HG03520 (cell line): Measurements from ENCODE around the gene CDC42BPG.
"Not testable (repeated sequence)": the region's sequence is repeated elsewhere in the genome, so short reads cannot be mapped to it uniquely, and the experiment has no call there.

ENCODE experiments used
- ATAC-seq: cut with Tn5 transposase; IDR thresholded peaks from one replicate; pipeline ENCODE4 v1.9.1; 2021; ENCODE audit warnings: mild to moderate bottlenecking, moderate library complexity; ENCODE audit not compliant: unreplicated experiment

The CDC42BPG gene

DNA sequence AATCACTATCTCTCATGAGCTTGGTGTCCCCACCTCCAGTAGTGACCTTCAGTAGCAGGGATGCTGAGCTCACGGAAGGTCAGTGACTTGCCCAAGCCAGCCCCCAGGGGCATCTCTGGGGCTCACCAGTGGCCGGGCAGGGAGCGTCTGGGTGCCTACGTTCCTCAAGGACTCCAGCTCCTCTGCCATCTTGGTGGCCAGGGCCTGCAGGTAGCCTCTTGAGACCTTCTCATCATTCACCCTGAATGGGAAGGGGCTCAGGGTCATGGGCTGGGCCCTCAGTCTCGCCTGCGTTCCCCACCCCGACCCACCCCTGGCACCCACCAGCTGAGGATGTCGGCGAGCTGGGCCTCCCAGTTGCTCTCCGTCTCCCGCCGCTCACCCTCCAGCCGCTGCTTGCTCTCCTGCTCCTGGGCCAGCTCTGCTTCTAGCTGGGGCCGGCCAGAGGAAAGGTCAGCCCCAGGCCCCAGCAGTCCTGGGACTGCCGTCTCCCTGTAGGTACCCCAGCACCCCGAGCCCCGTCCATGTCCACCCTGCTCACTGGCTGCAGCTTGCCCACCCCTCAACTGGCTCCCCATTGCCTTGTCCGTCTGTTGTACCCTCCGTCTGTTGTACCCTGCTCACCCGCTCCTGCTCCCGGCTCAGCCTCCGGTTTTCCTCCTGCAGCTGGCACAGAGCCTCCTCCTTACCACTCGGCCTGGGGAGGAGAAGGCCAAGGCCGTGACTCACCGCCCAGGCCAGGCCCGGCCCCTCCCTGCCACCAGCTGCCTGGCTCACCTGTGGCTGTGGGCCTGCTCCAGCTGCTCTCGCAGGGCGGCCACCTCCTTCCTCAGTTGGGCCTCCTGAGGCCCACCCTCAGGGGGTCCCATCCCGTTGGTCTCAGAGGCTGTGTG is 9.5 kb downstream of the CDC42BPG start:
- no peak for ATAC-seq

DNA sequence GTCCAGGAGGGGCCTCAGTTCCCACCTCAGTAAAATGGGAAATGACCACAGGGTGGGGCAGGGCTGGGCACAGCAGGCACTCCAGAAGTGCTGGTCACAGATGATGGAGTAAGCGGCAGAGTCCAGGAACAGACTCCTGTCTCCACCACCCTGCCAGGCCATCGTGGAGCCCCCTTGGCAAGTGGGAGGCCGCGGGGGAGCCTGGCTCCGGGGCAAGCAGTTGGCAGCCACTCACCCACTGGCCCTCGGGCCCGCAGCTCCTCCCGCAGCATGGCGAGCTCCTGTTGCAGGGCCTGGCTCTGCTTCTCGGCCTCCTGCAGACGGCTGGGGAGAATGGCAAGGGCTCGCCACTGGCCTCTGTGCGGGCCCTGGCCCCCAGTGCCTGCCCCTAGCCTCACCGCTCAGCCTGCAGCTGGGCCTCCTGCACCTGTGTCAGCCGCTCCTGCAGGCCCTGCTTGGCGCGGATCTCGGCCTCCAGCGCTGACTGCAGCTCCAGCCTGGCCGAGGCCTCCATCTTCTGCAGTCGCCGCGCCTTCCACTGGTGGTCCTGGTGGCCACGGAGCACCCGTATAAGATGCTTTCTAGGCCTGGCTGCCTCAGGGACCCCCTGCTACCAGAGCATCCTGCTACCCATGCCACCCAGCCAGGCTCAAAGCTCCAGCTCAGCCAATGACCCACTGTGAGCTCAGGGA is 10.3 kb downstream of the CDC42BPG start:
- no peak for ATAC-seq

DNA sequence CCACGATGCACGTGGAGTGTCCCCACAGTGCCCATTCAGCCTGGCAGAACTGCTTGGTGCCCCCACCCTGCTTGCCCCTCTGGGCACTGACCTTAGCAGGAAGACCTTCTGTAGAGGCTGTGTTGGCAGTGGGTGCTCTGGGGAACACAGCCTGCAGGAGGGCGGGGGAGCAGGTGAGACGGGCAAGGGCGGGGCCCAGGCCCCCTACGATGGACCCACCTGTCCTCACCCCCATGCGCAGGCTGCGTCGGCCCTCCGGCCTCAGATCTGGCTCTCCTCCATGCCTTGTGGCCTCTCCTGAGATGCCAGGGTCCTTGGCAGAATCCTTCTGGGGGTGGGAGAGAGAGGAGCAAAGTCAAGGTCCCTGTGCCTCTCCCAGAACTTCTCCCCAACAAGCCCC is 10.9 kb downstream of the CDC42BPG start:
- ATAC-seq = no peak

DNA sequence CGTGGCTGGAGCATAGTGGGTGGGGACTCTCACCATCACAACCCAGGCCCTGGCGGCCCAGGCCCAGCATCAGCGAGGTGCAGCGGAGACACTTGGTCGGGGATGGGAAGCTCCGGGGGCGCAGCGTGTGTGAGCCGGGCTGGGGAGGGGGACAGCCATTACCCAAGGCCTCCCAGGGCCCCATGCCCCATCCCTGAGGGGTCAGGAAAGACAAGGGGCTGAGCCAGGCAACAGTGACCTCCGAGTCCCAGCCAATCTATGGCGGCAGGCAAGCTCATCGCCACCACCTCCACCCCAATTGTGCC is 11.3 kb downstream of the CDC42BPG start:
- no peak for ATAC-seq

DNA sequence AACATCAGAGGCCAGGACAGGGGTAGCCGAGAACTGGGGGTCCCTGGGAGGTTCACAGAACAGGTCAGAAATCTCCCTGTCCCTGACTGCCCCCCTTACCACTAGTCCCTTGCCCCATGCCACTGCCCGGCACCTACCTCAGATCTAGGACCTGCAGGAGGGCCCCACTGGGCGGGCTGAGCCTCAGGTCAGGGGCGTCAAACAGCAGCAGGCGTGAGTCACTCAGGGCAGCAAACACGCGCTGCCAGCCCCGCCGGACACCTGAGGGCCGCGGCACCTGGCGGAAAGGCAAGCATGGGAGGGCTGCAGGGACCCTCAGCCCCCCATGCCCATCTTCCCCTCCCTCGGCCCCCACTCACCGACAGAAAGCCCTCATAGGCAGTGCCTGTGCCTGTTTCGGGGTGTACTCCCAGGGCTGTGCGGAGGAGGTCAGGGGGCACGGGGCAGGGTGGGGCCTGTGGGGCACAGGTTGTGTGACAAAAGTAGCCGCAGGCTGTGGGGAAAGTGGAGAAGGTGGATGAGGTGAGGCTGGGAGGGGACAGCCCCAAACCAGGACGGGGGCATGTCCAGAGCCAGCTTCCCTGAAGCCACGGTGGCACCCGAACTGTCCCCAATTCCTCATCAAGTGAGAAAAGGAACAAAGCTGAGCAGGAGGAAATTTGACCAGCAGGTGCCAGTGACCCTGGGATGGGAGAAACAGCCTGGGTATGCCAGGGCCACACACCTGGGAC is 11.8 kb downstream of the CDC42BPG start:
- no peak for ATAC-seq

DNA sequence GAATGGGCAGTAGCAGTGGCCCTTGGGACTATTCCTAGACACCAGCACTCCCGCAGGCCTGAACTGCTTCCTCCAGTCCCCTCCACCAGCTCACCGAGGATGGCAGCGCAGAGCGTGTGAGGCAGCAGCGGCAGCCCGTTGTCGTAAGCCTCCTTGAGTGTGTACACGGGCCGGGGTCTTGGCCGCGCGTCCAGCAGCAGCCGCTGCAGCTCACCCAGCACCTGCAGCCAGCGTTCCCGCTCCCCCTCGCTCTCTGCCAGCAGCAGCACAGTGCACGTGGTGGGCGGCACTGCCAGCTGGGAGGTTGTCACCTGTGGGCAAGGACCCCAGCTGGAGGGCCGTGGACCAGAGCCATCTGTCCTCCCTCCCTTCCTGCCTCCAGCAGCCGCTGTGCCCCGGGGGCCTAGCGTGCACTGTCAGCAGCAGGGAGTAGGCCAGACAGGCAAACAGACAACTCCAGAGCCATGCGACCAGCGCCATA is 13.0 kb downstream of the CDC42BPG start:
- no peak for ATAC-seq

DNA sequence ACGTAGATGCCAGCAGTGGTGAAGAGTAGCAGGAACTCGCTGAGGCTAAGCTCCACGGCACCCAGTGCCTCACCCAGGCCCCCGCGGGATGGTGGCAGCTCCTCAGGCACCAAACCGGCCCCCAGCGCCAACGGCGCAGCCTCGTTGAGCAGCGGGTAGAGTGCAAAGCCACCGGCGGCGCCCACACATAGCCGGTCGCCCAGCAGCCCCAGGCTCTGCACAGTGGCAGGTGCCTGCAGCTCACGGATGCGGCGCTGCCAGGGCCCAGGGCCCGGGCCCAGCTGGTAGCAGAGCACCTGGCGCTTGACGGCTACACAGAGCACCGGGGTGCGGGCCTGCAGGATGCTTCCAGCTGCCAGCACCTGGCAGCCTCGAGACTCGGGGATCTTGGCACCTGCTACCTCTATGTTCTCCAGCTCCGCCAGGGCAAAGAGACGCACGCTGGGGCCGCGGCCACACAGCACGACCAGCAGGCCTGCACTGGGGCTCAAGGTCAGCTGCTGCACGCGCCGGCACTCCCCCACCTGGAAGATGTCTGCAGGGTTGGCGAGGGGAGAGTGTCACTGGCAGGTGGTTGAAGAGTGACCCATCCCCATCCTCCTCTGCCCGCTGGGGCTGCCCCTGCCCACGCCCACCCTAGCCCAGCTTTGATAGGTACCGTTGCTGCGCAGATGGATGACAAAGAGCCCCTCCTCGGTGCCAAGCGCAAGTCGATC is 14.8 kb downstream of the CDC42BPG start:
- ATAC-seq = no peak

DNA sequence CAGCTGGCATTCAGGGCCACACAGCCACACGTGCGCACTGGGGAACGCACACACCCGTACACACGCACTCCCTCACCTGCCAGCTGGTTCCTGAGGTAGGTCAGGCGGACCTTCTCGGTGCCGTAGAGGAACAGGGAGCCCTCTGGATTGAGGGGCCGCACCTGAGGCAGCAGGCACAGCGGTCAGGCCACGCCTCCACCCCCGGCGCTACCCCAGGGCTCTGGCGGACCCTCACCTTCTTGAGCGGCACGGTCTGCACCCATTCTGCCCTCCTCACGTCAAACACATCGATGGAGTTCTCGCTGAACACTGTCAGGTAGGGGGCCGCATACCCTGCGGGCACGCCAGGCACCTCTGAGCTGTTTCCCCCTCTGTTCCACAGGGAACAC is 17.0 kb downstream of the CDC42BPG start:
- ATAC-seq = no peak

DNA sequence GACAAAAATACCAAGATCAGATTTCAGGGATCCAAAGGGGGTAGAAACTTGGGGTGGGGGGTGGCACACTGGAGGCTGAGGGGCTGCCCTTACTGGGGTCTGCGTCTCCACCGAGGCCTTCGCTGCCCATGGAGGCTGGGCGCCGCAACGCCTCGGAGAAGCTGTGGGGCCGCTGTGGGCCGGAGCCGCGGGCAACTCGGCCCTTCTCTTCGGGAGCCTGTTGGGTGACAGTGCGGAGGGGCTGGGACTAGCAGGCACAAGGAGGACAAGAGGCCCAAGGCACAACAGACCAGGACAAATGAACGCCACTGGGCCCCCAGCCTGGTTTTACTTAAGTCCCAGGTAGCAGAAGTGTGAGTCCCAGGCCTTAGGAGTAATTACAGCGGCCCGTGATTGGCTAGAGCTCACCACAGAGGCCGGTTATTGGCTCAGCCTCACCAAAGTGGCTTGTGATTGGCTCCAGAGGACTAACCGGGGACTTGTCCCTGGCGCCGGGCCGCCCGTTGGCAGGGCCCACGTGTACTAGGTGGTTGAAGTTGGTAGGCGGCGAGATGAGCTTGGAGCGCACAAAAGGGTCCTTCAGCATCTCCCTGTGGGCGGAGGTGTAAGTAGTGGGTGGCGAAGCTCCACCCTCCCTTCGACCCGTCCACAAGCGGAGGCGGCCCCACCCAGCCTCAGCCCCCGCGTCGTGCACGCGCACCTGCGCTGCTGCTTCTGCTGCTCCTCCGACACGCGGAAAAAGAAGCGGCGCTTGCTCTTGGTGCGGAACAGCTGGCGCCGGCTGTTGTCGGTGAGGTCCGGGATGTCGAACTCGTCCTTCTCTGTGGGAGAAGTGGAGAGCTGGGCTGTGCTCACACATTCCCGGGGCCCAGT is 17.6 kb downstream of the CDC42BPG start:
- ATAC-seq = no peak

DNA sequence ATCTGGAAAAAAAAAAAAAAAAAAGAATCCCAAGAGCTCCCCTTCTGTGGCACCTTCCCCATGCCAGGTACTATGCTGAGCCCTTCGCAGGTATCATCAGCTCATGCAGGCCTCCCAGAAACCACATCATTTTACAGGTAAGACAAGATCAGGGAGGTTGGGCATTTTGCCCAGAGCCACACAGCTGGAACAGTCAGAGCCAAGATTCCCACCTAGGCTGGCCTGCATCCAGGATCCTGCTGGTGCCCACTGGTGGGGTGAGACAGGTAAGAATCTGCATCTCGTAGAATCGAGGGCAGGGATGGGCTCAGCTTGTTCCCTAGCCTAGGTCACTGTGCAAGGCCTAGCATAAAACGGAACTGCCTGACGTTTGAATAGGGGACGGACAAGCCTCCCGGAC is 18.4 kb downstream of the CDC42BPG start:
- no peak for ATAC-seq

DNA sequence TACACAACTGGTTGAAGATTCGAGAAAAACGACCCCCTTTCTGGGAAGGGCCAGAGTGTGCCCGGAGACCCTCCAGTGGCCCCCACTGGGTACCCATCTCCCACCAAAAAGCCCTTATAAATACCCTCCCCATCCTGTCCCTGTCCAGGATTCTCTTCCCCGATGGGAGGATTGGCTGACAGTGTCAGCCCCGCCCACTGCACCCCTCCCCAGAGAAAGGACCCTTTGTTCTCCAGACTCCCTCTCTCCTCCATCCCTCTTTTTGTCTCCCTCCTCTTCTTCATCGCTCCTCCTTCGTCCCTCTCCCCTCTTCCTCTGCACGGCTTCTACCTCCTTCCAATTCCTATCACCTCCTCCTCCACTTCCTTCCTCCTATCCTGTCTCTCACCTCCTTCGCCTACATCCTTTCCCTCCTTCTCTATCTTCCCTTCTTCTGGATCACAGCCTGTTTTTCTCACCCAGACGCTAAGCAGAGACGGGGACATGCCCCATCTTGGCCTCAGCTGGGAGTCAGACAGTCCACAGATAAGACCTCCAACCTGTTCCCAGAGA is 20.8 kb downstream of the CDC42BPG start:
- ATAC-seq = no peak

DNA sequence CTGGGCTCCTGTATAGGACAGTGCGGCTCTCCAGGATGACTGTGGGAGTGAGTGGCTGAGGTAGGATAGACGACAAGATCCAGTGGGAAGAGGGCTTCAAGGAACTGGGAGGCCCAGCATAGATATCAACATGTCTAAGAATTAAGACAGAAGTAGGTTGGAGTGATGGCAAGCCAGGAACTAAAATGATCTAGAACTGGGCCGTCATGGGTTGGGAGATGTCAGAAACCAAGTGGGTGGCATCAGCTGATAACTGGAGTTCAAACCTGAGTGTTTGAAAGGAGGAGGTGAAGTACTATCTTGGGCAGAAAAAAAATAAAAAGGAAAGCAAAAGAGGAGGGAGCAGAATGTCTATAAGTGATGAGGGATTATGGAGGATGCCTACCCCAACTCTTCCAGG is 27.0 kb downstream of the CDC42BPG start:
- ATAC-seq = no peak

DNA sequence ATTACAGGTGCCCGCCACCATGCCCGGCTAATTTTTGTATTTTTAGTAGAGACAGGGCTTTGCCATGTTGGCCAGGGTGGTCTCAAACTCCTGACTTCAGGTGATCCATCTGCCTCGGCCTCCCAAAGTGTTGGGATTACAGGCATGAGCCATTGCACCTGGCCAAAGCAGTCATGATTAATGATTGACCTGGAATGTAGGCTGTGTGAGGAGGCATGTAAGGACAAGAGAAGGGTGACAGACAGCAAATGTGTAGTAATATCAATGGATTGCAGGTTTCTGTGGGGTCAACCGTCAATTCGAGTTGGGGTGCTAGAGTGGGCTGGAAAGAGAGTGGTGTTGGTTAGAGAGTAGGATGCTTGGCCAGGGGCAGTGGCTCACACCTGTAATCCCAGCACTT is 29.0 kb downstream of the CDC42BPG start:
- not testable (repeated sequence) for ATAC-seq

DNA sequence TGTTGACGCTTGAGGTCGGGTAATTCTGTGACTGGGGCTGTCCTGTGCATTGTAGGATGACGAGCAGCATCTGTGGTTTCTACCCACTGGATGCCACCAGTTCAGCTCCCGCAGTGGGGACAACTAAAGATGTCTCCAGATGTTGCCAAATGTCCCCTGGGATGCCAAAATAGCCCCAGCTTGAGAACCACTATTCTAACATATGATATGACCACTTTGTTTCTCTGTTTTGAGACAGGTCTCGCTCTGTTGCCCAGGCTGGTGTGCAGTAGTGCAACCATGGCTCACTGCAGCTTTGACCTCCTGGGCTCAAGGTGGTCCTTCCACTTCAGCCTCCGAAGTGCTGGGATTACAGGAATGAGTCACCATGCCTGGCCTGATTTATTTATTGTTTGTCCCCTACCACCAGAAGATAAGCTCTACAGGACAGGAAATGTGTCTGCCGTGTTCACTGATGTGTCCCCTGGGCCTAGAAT is 29.7 kb downstream of the CDC42BPG start:
- ATAC-seq = no peak

DNA sequence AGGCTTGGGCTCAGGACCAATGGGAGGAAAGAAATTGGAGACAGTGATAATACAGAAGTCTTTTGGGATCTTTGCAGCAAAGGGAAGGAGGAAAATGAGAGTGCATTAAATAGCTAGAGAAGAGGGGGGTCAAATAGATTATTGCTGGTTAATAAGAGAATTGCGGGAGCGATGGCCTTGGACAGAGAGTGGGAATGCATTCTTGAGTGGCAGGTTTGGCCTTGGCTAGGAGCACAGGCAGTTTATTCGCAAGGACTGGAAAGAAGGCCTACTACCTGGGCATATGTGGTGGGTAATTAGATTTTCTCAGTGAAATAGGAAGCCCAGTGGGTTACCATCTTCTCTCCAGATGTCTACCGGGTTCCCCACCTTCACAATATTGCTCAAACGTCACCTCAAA is 30.6 kb downstream of the CDC42BPG start:
- no peak for ATAC-seq

DNA sequence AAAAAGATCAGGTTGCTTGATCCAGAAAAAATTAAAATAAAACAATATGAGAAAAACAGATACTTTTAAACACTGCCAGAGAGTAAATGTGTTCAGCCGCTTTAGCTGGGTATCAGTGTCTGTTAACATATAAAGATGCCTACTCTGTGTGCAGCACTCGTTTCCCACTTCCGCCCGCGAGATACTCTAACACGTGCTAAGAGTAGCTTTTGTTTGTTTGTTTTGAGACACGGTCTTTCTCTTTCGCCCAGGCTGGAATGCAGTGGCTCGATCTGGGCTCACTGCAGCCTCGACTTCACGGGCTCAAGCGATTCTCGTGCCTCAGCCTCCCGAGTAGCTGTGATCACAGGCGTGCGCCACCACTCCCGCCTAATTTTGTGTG is 33.6 kb downstream of the CDC42BPG start:
- no peak for ATAC-seq

DNA sequence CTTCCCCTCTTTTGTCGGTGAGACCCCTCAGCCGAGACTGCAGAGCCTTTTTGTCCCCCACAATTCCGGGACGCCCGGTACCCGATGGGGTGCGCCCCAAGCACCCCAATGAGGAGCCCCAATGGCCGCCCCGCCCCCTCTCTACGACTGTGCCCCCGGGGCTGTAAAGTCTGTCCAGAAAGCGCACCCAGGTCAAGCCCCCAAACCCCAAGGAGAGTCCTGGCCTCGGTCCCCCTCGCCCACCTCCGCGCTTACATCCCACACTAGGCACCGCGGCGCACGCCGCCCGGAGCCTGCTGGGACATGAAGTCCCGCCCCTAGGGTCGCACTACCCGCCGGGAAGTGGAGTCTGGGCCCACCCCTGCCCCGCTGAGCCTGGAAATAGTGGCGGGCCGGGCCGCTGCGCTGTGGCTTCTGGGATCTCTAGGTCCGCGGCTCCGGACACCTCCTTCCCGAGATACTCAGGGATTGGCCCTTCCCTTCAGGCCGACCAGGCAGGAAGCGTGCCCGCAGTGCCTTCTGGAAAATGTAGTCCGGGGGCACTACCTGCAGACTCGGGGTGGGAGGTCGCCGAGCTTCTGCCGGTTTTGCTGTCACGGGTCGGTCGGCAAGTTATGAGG is 34.1 kb downstream of the CDC42BPG start, which contains the start of gene MEN1:
Gene MEN1 (minus strand): TSS at position 281 of the 620 bp plus-strand sequence. CDS start 442 bp downstream, outside the sequence.
- peak; percentile 61 for ATAC-seq

DNA sequence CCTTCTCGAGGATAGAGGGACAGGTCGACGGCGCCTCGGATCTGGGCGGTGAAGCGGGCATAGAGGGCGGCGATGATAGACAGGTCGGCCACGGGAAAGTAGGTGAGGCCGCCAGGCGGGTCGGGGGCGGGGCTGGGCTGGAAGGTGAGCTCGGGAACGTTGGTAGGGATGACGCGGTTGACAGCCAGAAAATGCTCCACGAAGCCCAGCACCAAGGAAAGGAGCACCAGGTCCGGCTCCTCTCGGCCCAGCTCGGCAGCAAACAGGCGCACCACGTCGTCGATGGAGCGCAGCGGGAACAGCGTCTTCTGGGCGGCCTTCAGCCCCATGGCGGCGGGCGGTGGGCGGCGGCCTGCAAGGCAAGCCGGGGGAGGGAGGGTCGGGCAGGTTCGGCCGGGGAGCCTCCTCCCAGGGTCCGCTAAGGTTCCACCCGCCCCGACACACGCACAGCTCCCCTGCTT is 34.6 kb downstream of the CDC42BPG start:
- no peak for ATAC-seq

DNA sequence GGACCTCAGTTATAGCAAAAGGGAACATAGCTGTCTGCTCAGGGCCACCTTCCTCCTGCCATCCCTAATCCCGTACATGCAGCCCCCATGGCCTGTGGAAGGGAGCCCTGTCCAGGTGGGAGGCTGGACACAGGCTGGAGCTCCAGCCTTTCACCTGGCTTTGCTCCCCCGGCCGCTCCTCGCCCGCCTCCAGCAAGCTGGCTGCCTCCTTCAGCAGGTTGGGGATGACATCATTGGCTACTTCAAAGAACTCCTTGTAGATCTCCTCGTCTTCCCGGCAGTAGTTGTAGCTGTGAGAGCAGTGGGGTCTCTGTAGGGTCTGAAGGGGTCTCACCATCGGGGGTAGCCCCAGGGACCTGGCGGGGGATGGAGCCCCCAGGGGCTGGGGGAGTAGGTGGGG is 39.0 kb downstream of the CDC42BPG start:
- ATAC-seq = no peak
